A673 (cell line): ENCODE measurements around the gene ZC3HAV1.

ENCODE experiments used
- CTCF ChIP-seq: fragments of 300-800, 200-600 bp; sonication (generic); conservative IDR thresholded peaks from 2 replicates; pipeline ENCODE4 v1.5.1; 2017; ENCODE audit warnings: low read depth, mild to moderate bottlenecking, antibody characterized with exemption, low read length, moderate library complexity, mixed read lengths
- EZH2 ChIP-seq: fragments of 200-600 bp; sonication (generic); IDR thresholded peaks from 2 replicates; pipeline ENCODE4 v1.6.1; 2017; ENCODE audit warnings: borderline replicate concordance, low read depth, mild to moderate bottlenecking, mixed read lengths, antibody characterized with exemption, low read length; ENCODE audit not compliant: poor library complexity, severe bottlenecking

GRCh38 chr7:139089118-139089517, 20.4 kb downstream of the ZC3HAV1 start:
- TF ChIP-seq CTCF, result no peak
- TF ChIP-seq EZH2, result no peak
